HEK293 (cell line): ENCODE results near the gene G6PD.

ENCODE experiments used
- ELK4 ChIP-seq: IDR thresholded peaks from 2 replicates; pipeline ENCODE4 v1.6.1; 2011; ENCODE audit warnings: mild to moderate bottlenecking, low read depth, low read length, borderline replicate concordance
- HOXC10 ChIP-seq: sonication (generic); formaldehyde crosslinking; IDR thresholded peaks from 2 replicates; pipeline ENCODE4 v1.8.1; 2023; ENCODE audit warnings: mild to moderate bottlenecking, missing genetic modification reagents
- KLF1 ChIP-seq: fragments of 450-650 bp; formaldehyde crosslinking; IDR thresholded peaks from 2 replicates; pipeline ENCODE4 v1.5.1; 2016; ENCODE audit warnings: missing biosample characterization, missing genetic modification characterization
- SALL2 ChIP-seq: fragments of 450-650 bp; formaldehyde crosslinking; IDR thresholded peaks from 2 replicates; pipeline ENCODE4 v1.5.0; 2017; ENCODE audit warnings: missing biosample characterization, mild to moderate bottlenecking, missing genetic modification characterization, borderline replicate concordance
- TSHZ1 ChIP-seq: fragments of 450-650 bp; formaldehyde crosslinking; IDR thresholded peaks from 2 replicates; pipeline ENCODE4 v1.5.1; 2016; ENCODE audit warnings: missing biosample characterization, missing genetic modification characterization, borderline replicate concordance
- ZBTB1 ChIP-seq: fragments of 450-650 bp; formaldehyde crosslinking; IDR thresholded peaks from 2 replicates; pipeline ENCODE4 v1.5.1; 2016; ENCODE audit warnings: missing biosample characterization, missing genetic modification characterization
- ZBTB20 ChIP-seq: fragments of 450-650 bp; formaldehyde crosslinking; IDR thresholded peaks from 2 replicates; pipeline ENCODE4 v1.5.1; 2016; ENCODE audit warnings: missing biosample characterization, missing genetic modification characterization
- ZEB2 ChIP-seq: fragments of 450-650 bp; formaldehyde crosslinking; IDR thresholded peaks from 2 replicates; pipeline ENCODE4 v1.5.1; 2016; ENCODE audit warnings: missing biosample characterization, missing genetic modification characterization
- ZIC2 ChIP-seq: fragments of 450-650 bp; formaldehyde crosslinking; IDR thresholded peaks from 2 replicates; pipeline ENCODE4 v1.5.1; 2016; ENCODE audit warnings: missing biosample characterization, missing genetic modification characterization
- ZNF114 ChIP-seq: fragments of 450-650 bp; formaldehyde crosslinking; IDR thresholded peaks from 2 replicates; pipeline ENCODE4 v1.5.0; 2017; ENCODE audit warnings: missing biosample characterization, missing genetic modification characterization
- ZNF132 ChIP-seq: fragments of 450-650 bp; formaldehyde crosslinking; IDR thresholded peaks from 2 replicates; pipeline ENCODE4 v1.5.1; 2017; ENCODE audit warnings: missing biosample characterization, missing genetic modification characterization, borderline replicate concordance
- ZNF211 ChIP-seq: fragments of 450-650 bp; formaldehyde crosslinking; IDR thresholded peaks from 2 replicates; pipeline ENCODE4 v1.5.1; 2016; ENCODE audit warnings: low read depth, missing biosample characterization, missing genetic modification characterization
- ZNF223 ChIP-seq: fragments of 450-650 bp; formaldehyde crosslinking; IDR thresholded peaks from 2 replicates; pipeline ENCODE4 v1.5.1; 2016; ENCODE audit warnings: missing biosample characterization, missing genetic modification characterization
- ZNF280C ChIP-seq: fragments of 450-650 bp; formaldehyde crosslinking; IDR thresholded peaks from 2 replicates; pipeline ENCODE4 v1.5.1; 2016; ENCODE audit warnings: missing biosample characterization, missing genetic modification characterization
- ZNF544 ChIP-seq: fragments of 450-650 bp; formaldehyde crosslinking; IDR thresholded peaks from 2 replicates; pipeline ENCODE4 v1.5.0; 2017; ENCODE audit warnings: missing biosample characterization, missing genetic modification characterization
- ZNF555 ChIP-seq: fragments of 450-650 bp; formaldehyde crosslinking; conservative IDR thresholded peaks from 2 replicates; pipeline ENCODE4 v1.5.1; 2017; ENCODE audit warnings: missing biosample characterization, mild to moderate bottlenecking, missing genetic modification characterization, inconsistent platforms
- ZNF580 ChIP-seq: fragments of 450-650 bp; formaldehyde crosslinking; IDR thresholded peaks from 2 replicates; pipeline ENCODE4 v1.5.1; 2016; ENCODE audit warnings: missing biosample characterization, missing genetic modification characterization
- ZNF692 ChIP-seq: fragments of 450-650 bp; formaldehyde crosslinking; IDR thresholded peaks from 2 replicates; pipeline ENCODE4 v1.5.1; 2016; ENCODE audit warnings: missing biosample characterization, missing genetic modification characterization
- ZSCAN4 ChIP-seq: fragments of 450-650 bp; formaldehyde crosslinking; IDR thresholded peaks from 2 replicates; pipeline ENCODE4 v1.5.1; 2017; ENCODE audit warnings: missing biosample characterization, missing genetic modification characterization

G6PD gene

GRCh38 chrX:154547245-154548027 lies 790 bp upstream of the G6PD start, which contains the start of gene IKBKG (continued):
- TF ChIP-seq ZSCAN4 (tag by site-specific recombination) (no peak), HOXC10 (CRISPR knock-in tag) (no peak), ZNF580 (tag by site-specific recombination) (0 out of 2 replicates have a peak, but pooled peaks have one; percentile 55), ZNF555 (tag by site-specific recombination) (no peak), ELK4 (no peak), ZNF692 (tag by site-specific recombination) (peak; percentile 22; the same call in 1 of the 2 replicates), ZIC2 (tag by site-specific recombination) (no peak), ZEB2 (peak; percentile 77; the same call in 1 of the 2 replicates), ZBTB20 (tag by site-specific recombination) (peak; percentile 58; the same call in 1 of the 2 replicates), SALL2 (tag by site-specific recombination) (no peak), ZBTB1 (no peak), ZNF223 (tag by site-specific recombination) (no peak), ZNF114 (no peak), ZNF544 (tag by site-specific recombination) (no peak), KLF1 (tag by site-specific recombination) (peak; percentile 72; the same call in 1 of the 2 replicates), TSHZ1 (tag by site-specific recombination) (no peak), ZNF132 (no peak), ZNF211 (tag by site-specific recombination) (no peak), ZNF280C (tag by site-specific recombination) (no peak)
